ENCODE results near the gene SLC9C2. TPM values are rescaled to one million over a fixed set of nuclear protein-coding genes. Genes with fewer than 3 reads are reported as not detected.
"Not testable (repeated sequence)": the region's sequence is repeated elsewhere in the genome, so short reads cannot be mapped to it uniquely, and the experiment has no call there.

SLC9C2 gene
- polyA plus RNA-seq, 1 experiment: not detected

GRCh38 chr1:173525926-173526325, 76.9 kb downstream of the SLC9C2 start:
- CTCF ChIA-PET: no interaction called here
- DNase-seq (ENCODE audit: low read depth, low spot score): no peak
- no peak overlapping the region for H3K27ac ChIP-seq (ENCODE audit: low read depth, low read length)
- H3K27me3 ChIP-seq (ENCODE audit: control insufficient read depth, insufficient read depth, low read length): peaks cover 5% of the 10 kb centered on the region
- POLR2A ChIA-PET: no interaction called here
- no peak overlapping the region for H3K4me3 ChIP-seq (ENCODE audit: low read depth, low read length)
- no peaks in the 10 kb centered on the region for H3K9me3 ChIP-seq (ENCODE audit: control insufficient read depth, insufficient read depth, low read length)
- TF ChIP-seq CTCF (IDR thresholded peaks at IDR 0.05; ENCODE audit: low read depth, low read length): no peak

- Histone ChIP-seq H3K27me3 (ENCODE audit: control insufficient read depth, insufficient read depth, low read length) (peaks cover 5% of the 10 kb centered on the region), H3K4me3 (ENCODE audit: low read depth, low read length) (no peak overlapping the region), H3K27ac (ENCODE audit: low read depth, low read length) (no peak overlapping the region), H3K9me3 (ENCODE audit: control insufficient read depth, insufficient read depth, low read length) (no peaks in the 10 kb centered on the region)
- ChIA-PET POLR2A (no interaction called here), CTCF (no interaction called here)
- no peak for TF ChIP-seq CTCF (IDR thresholded peaks at IDR 0.05; ENCODE audit: low read depth, low read length)
- DNase-seq (ENCODE audit: low read depth, low spot score): no peak
Observed at GRCh38 chr1:173523329-173523728, 79.5 kb downstream of the SLC9C2 start.

- POLR2A ChIA-PET: no interaction called here
- H3K27ac ChIP-seq (ENCODE audit: low read depth, low read length): no peak overlapping the region
- no peak for TF ChIP-seq CTCF (IDR thresholded peaks at IDR 0.05; ENCODE audit: low read depth, low read length)
- CTCF ChIA-PET: interaction anchor here (1.3 kb wide), 1 partner anchor 10 kb away, joined by 3 read pairs; no protein-coding TSS in a partner anchor
- peaks cover 3% of the 10 kb centered on the region for H3K27me3 ChIP-seq (ENCODE audit: control insufficient read depth, insufficient read depth, low read length)
- H3K4me3 ChIP-seq (ENCODE audit: low read depth, low read length): no peak overlapping the region
- DNase-seq (ENCODE audit: low read depth, low spot score): no peak
- no peaks in the 10 kb centered on the region for H3K9me3 ChIP-seq (ENCODE audit: control insufficient read depth, insufficient read depth, low read length)
Observed at GRCh38 chr1:173520799-173521198, 82.1 kb downstream of the SLC9C2 start.

- DNase-seq (ENCODE audit: low read depth, low spot score); H3K4me3 ChIP-seq (ENCODE audit: low read depth, low read length); H3K27me3 ChIP-seq (ENCODE audit: control insufficient read depth, insufficient read depth, low read length); H3K27ac ChIP-seq (ENCODE audit: low read depth, low read length); POLR2A ChIA-PET; CTCF ChIA-PET; H3K9me3 ChIP-seq (ENCODE audit: control insufficient read depth, insufficient read depth, low read length): not testable (repeated sequence)
Observed at GRCh38 chr1:173514503-173514902, 88.4 kb downstream of the SLC9C2 start.

- no peaks in the 10 kb centered on the region for H3K9me3 ChIP-seq (ENCODE audit: control insufficient read depth, insufficient read depth, low read length)
- POLR2A ChIA-PET: no interaction called here
- no peak overlapping the region for H3K4me3 ChIP-seq (ENCODE audit: low read depth, low read length)
- no peak for DNase-seq (ENCODE audit: low read depth, low spot score)
- TF ChIP-seq CTCF (IDR thresholded peaks at IDR 0.05; ENCODE audit: low read depth, low read length): no peak
- no peak overlapping the region for H3K27ac ChIP-seq (ENCODE audit: low read depth, low read length)
- CTCF ChIA-PET: no interaction called here
- H3K27me3 ChIP-seq (ENCODE audit: control insufficient read depth, insufficient read depth, low read length): no peaks in the 10 kb centered on the region
Observed at GRCh38 chr1:173509797-173510196, 93.1 kb downstream of the SLC9C2 start.

- no peak overlapping the region for H3K4me3 ChIP-seq (ENCODE audit: low read depth, low read length)
- no peaks in the 10 kb centered on the region for H3K27me3 ChIP-seq (ENCODE audit: control insufficient read depth, insufficient read depth, low read length)
- no peak for DNase-seq (ENCODE audit: low read depth, low spot score)
- CTCF ChIA-PET: no interaction called here
- no peak overlapping the region for H3K27ac ChIP-seq (ENCODE audit: low read depth, low read length)
- POLR2A ChIA-PET: no interaction called here
- no peaks in the 10 kb centered on the region for H3K9me3 ChIP-seq (ENCODE audit: control insufficient read depth, insufficient read depth, low read length)
- no peak for TF ChIP-seq CTCF (IDR thresholded peaks at IDR 0.05; ENCODE audit: low read depth, low read length)
Observed at GRCh38 chr1:173508541-173508940, 94.3 kb downstream of the SLC9C2 start.
